Inferior parietal cortex (tissue), 1 donor: ENCODE measurements around the gene FASTKD2.
A peak's percentile ranks its signal among the peaks of the same experiment; 100 is the strongest.

Experiments used
- DNase-seq: peaks from one replicate; pipeline ENCODE4 v3.0.0-alpha.2; 2016; ENCODE audit errors: extremely low spot score

The FASTKD2 gene

GRCh38 chr2:206765242-206766056 lies at the start of gene FASTKD2, which contains the start of gene MDH1B:
FASTKD2 (plus strand) TSS chr2:206765606; CDS start chr2:206766694, 1,088 bp downstream.
MDH1B (minus strand) TSS chr2:206765328; CDS start chr2:206765271, 57 bp downstream.
- DNase-seq: peak; percentile 93

DNA sequence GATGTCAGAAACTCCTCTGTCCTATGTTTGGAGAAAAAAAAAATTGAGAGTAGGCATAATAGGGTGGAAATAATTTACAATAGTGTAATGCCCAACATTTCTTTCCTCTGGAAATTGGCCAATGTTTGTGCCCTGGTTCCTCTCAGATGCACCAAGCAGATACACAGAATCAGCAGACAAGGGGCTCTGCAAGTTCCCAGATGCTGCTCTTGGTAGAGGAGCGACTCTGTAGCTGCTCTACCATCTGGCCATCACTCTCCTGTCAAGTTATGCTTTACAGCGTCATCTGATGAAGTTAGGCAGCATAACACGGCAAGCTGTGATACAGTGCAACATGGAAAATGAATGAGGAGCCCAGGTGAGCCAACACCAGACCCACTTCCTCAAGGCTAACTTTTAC lies 48.8 kb upstream of the FASTKD2 start:
- no peak for DNase-seq

GRCh38 chr2:206718296-206718695 lies 47.1 kb upstream of the FASTKD2 start, which contains the start of gene DYTN:
DYTN (minus strand) TSS chr2:206718396; CDS start chr2:206718279, 117 bp downstream.
- no peak for DNase-seq

- no peak for DNase-seq
Observed at GRCh38 chr2:206721256-206721920, 44.0 kb upstream of the FASTKD2 start.

- DNase-seq: no peak
Observed at GRCh38 chr2:206723288-206723687, 42.1 kb upstream of the FASTKD2 start.

DNA sequence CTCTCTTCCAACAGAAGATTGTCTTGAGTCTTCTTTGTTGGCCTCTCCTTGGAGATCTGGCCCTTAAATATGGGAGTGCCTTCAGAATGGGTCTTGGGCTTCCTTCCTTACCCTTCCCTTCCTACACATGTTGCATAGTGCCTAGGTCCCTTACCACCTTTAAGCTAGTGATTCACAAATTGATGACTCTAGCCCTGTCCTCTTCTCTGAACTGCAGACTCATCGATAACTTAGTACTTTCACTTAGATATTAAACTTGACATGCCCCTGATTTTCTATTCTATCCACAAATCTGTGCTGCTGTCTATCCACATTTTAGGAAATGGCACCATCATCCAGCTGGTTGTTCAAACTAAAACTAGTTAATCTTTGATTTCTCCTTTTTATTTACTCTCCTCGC lies 38.1 kb upstream of the FASTKD2 start:
- no peak for DNase-seq

GRCh38 chr2:206728277-206729199 lies 36.9 kb upstream of the FASTKD2 start:
- DNase-seq: peak; percentile 53

DNA sequence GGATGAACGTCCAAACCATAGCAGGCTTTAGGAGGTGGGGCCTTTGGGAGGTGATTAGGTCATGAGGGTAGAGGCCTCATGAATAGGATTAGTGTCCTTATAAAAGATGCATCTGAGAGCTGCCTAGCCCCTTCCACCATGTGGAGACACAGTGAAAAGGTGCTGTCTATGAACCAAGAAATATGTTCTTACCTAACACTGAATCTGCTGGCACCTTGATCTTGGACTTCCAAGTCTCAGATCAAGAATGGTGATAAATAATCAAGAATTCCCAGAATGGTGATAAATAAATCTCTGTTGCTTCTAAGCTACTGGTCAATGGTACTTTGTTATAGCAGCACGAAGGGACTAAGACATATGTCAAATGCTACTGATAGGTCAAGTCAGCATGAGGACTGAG lies 32.1 kb upstream of the FASTKD2 start:
- no peak for DNase-seq

GRCh38 chr2:206736935-206737334 lies 28.5 kb upstream of the FASTKD2 start:
- DNase-seq: no peak

DNA sequence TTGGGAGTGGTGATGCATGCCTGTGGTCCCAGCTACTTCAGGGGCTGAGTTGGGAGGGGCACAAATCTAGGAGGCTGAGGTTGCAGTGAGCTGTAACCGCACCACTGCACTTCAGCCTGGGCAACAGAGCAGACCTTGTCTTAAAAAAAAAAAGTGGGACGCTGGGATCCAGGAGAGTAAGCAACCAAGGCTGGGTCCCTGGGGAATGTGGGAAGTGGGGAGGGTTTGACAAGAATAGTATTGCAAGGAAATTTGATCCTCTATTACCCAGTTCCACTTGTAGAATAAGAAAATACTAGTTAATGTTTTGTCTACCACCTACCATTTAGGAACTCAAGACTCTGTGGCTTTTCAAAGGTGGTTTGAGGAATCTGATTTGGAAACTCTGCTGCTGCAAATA lies 26.1 kb upstream of the FASTKD2 start:
- no peak for DNase-seq

GRCh38 chr2:206740800-206741199 lies 24.6 kb upstream of the FASTKD2 start:
- no peak for DNase-seq

DNA sequence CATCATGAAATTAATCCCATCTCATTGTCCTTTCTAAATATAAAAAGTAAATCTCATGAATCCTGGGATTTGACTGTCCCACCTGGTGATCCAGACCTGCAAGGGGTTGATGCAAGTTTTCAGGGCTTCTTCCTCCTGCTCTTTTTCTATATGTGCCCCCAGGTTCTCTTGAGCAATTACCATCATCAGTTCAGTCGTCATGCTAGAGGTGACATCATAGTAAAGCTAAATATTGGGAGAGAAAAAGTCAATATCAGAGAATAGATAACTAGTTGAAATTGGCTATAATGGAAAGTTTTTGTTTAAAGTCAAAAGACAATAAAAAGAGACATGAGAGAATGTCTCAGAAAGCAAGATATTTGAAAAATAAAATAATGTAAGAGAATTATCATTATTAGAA lies 8.6 kb upstream of the FASTKD2 start:
- DNase-seq: no peak

DNA sequence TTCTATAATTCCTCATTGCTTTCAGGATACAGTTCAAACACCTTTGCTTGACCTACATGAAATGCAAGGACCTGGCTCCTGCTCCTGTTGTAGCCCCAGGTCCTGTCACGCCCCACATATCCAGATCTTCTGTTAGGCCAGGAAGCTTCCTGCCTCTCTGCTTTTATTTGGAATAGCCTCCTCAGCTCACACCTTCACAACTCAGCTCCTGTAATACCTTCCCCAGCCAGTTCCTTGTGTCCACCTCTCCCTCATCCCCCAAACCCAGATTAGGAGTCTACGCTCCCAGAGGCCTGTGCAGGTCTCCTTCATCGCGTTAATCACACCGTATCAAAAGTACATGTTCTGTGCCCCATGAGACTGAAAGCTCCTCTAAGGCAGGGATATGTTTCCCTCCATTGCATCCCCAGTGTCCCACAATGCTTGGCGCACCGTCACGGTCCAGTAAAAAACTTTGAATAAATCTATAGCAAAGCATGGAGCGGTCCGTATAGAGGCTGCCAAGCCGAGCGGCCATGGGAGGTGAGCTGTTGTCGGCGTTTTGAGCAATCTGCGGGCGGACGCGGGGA lies 649 bp upstream of the FASTKD2 start:
- DNase-seq: no peak

GRCh38 chr2:206766057-206766930 lies 888 bp downstream of the FASTKD2 start:
- no peak for DNase-seq

DNA sequence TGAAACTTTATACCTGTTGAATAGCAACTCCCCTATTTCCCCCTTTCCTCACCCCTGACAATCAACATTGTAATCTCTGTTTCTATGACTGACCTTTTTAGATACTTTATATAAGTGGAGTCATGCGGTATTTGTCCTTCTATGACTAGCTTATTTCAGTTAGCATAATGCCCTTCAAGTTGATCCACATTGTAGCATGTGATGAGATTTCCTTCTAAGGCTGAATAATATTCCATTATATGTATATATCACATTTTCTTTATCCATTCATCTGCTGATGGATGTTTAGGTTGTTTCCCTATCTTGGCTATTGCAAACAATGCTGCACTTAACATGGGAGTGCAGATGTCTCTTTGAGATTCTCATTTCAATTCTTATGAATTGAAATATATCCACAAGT lies 9.5 kb downstream of the FASTKD2 start:
- no peak for DNase-seq

GRCh38 chr2:206776432-206776831 lies 11.0 kb downstream of the FASTKD2 start:
- no peak for DNase-seq

- DNase-seq: no peak
Observed at GRCh38 chr2:206780671-206781070, 15.3 kb downstream of the FASTKD2 start.

- DNase-seq: no peak
Observed at GRCh38 chr2:206783718-206784117, 18.3 kb downstream of the FASTKD2 start.

DNA sequence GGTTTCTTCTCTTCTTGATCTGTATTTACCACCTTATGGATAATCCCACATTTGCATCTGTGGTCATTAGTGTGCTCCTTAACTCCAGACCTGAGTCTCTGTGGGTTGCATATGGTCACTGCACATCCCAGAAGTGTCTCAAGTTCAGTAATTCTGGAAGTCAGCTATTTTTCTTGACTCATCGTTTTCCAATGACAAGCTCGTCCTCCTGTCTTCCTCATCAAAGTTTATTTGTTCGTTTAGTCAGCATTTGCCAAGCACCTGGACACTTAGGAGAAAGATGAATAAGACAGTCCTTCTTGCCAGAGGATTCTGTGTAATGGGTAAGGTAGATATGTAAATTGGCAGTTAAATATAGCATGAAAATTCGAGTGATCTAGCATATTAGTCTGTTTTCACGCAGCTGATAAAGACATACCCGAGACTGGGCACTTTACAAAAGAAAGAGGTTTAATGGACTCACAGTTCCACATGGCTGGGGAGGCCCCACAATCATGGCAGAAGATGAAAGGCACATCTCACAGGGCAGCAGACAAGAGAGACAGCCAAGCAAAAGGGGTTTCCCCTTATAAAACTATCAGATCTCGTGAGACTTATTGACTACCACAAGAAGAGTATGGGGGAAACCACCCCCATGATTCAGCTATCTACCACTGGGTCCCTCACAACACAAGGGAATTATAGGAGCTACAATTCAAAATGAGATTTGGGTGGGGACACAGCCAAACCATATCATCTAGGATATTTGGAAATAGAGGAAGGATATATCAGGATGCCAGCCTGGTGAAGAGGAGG lies 19.4 kb downstream of the FASTKD2 start:
- no peak for DNase-seq
